ENCODE data around the gene SEMA5B.

Gene SEMA5B

DNA sequence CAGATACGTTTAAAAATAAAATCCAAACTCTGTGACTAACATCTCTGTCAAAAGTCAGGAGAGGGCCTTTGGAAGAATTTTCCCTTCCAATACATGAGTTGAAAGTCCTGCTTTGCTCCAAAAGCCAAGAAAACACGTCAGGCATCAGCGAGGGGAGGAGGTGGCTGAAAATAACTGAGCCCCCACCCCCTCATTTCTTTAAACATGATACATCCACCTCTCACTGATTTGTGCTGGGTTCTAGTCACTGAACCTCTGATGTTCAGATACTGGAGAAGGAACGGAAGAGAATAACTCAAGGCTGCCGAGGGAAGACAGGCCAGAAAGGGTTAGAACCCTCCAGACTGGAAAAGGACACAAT lies 9.4 kb upstream of the SEMA5B start:
- no peaks in the 10 kb centered on the region for H3K36me3 ChIP-seq (replicated peaks in 1 of 2; ENCODE audit: control insufficient read depth in 2 of 2, insufficient read depth in 2 of 2, low read length in 2 of 2)
- H2AK5ac ChIP-seq (ENCODE audit: low read depth, low read length), result no peak overlapping the region
- H2BK12ac ChIP-seq (ENCODE audit: low read length), result no peak overlapping the region
- H3K27ac ChIP-seq (replicated peaks; ENCODE audit: low read length), result no peak overlapping the region
- H4K8ac ChIP-seq (ENCODE audit: low read depth, low read length), result no peak overlapping the region
- peaks cover 0 to 3% of the 10 kb centered on the region in 2 donors for H3K4me1 ChIP-seq (ENCODE audit: control insufficient read depth in 2 of 2, insufficient read depth in 1 of 2, low read depth in 1 of 2, low read length in 2 of 2)
- H3K4me3 ChIP-seq (ENCODE audit: low read length in 2 of 2), result no peak overlapping the region
- H2BK120ac ChIP-seq (ENCODE audit: low read depth, low read length), result no peak overlapping the region
- WGBS, 2 donors (ENCODE audit: extremely low coverage in 2 of 2, insufficient read length in 2 of 2, insufficient replicate concordance in 1 of 2), result no CpG with 5 or more reads among the region's 5 CpGs
- no peak overlapping the region for H3K18ac ChIP-seq (ENCODE audit: low read length)
- H3K14ac ChIP-seq (ENCODE audit: low read length), result no peak overlapping the region
- no peak overlapping the region for H3K23ac ChIP-seq (ENCODE audit: low read depth, low read length, poor library complexity)
- H3K4ac ChIP-seq (ENCODE audit: low read length), result no peak overlapping the region
- H2BK15ac ChIP-seq (ENCODE audit: low read length), result no peak overlapping the region
- H3K9ac ChIP-seq (ENCODE audit: low read depth, low read length, poor library complexity), result no peak overlapping the region
- no peak overlapping the region for H4K91ac ChIP-seq (ENCODE audit: low read depth, low read length, poor library complexity)
- H3K9me3 ChIP-seq (replicated peaks in 1 of 2; ENCODE audit: control insufficient read depth in 2 of 2, insufficient read depth in 1 of 2, low read depth in 1 of 2, low read length in 2 of 2), result no peaks in the 10 kb centered on the region
- no peak for DNase-seq (ENCODE audit: low spot score)
- no peak overlapping the region for H3K4me2 ChIP-seq (ENCODE audit: insufficient read depth, low read length, poor library complexity, severe bottlenecking)
- no peak overlapping the region for H2BK5ac ChIP-seq (ENCODE audit: low read length)
- no peaks in the 10 kb centered on the region for H3K27me3 ChIP-seq (ENCODE audit: control insufficient read depth in 3 of 3, insufficient read depth in 3 of 3, low read depth in 1 of 3, low read length in 3 of 3)
- H2AFZ ChIP-seq (ENCODE audit: low read length), result no peak overlapping the region
- H3K79me1 ChIP-seq (ENCODE audit: low read depth, low read length), result no peaks in the 10 kb centered on the region

DNA sequence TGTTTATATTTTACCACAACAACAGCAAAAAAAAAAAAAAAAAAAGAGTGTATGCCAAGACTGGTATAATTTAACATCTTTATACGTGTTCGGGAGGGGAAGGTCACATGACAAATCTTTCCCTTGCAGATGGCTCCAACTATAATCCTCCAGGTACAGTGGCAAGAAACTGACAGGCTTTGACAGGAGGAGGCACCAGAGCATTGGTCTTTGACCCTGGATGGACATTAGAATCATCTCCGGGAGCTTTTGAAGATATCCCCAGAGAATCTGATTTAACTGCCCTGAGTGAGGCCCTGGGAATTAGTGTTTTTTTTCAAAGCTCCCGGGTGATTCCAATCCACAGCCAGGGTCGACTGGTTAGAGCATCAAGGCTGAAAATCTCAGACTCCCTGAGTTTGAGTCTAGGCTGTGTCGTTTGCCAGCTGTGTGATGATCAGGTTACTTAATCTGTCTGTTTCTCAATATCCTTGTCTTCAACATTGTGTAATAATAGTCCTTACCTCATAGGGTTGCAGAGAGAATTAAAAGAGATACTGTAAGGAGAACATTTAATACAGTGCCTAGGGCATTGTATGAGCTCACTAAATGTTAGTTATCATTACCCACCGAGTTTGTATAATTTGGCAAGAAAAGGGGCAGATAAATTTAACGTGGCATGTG lies 8.9 kb upstream of the SEMA5B start:
- Histone ChIP-seq H2AFZ (ENCODE audit: low read length) (no peak overlapping the region), H2BK15ac (ENCODE audit: low read length) (no peak overlapping the region), H3K9me3 (replicated peaks in 1 of 2; ENCODE audit: control insufficient read depth in 2 of 2, insufficient read depth in 1 of 2, low read depth in 1 of 2, low read length in 2 of 2) (no peaks in the 10 kb centered on the region), H3K27me3 (ENCODE audit: control insufficient read depth in 3 of 3, insufficient read depth in 3 of 3, low read depth in 1 of 3, low read length in 3 of 3) (no peaks in the 10 kb centered on the region), H4K8ac (ENCODE audit: low read depth, low read length) (no peak overlapping the region), H3K4me3 (ENCODE audit: low read length in 2 of 2) (no peak overlapping the region), H2BK5ac (ENCODE audit: low read length) (no peak overlapping the region), H3K23ac (ENCODE audit: low read depth, low read length, poor library complexity) (no peak overlapping the region), H3K14ac (ENCODE audit: low read length) (no peak overlapping the region), H2BK12ac (ENCODE audit: low read length) (no peak overlapping the region), H3K4me1 (ENCODE audit: control insufficient read depth in 2 of 2, insufficient read depth in 1 of 2, low read depth in 1 of 2, low read length in 2 of 2) (peaks cover 0 to 5% of the 10 kb centered on the region in 2 donors), H3K27ac (replicated peaks; ENCODE audit: low read length) (no peak overlapping the region), H3K4me2 (ENCODE audit: insufficient read depth, low read length, poor library complexity, severe bottlenecking) (no peak overlapping the region), H2BK120ac (ENCODE audit: low read depth, low read length) (no peak overlapping the region), H3K4ac (ENCODE audit: low read length) (no peak overlapping the region), H3K36me3 (replicated peaks in 1 of 2; ENCODE audit: control insufficient read depth in 2 of 2, insufficient read depth in 2 of 2, low read length in 2 of 2) (no peaks in the 10 kb centered on the region), H3K9ac (ENCODE audit: low read depth, low read length, poor library complexity) (no peak overlapping the region), H4K91ac (ENCODE audit: low read depth, low read length, poor library complexity) (no peak overlapping the region), H3K18ac (ENCODE audit: low read length) (no peak overlapping the region), H3K79me1 (ENCODE audit: low read depth, low read length) (no peaks in the 10 kb centered on the region), H2AK5ac (ENCODE audit: low read depth, low read length) (no peak overlapping the region)
- no CpG with 5 or more reads among the region's 8 CpGs for WGBS, 2 donors (ENCODE audit: extremely low coverage in 2 of 2, insufficient read length in 2 of 2, insufficient replicate concordance in 1 of 2)
- no peak for DNase-seq (ENCODE audit: low spot score)

DNA sequence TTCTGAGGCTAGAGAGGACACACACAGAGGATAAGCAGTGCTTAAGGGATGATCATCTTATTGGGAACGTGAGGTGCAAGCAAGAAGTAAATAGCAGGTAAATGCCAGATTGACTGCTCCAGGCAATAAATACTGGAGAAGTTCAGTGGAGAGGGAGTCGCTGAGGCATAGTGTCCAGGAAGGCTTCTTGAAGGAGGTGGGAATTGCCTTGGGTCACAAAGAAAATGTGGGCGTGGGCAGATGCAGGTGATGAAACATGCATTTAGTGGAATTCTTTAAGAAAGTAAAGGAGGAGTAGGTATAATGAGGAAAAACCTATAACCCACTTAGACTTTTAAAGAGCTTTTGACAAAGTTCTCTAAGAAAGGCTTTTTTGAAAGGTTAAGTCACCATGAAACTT lies 7.4 kb upstream of the SEMA5B start:
- no peak overlapping the region for H3K4me3 ChIP-seq (ENCODE audit: low read length in 2 of 2)
- no peak overlapping the region for H2BK12ac ChIP-seq (ENCODE audit: low read length)
- H2AFZ ChIP-seq (ENCODE audit: low read length), result no peak overlapping the region
- H2BK120ac ChIP-seq (ENCODE audit: low read depth, low read length), result no peak overlapping the region
- H3K18ac ChIP-seq (ENCODE audit: low read length), result no peak overlapping the region
- H3K9me3 ChIP-seq (replicated peaks in 1 of 2; ENCODE audit: control insufficient read depth in 2 of 2, insufficient read depth in 1 of 2, low read depth in 1 of 2, low read length in 2 of 2), result no peaks in the 10 kb centered on the region
- no peak overlapping the region for H4K91ac ChIP-seq (ENCODE audit: low read depth, low read length, poor library complexity)
- H3K4ac ChIP-seq (ENCODE audit: low read length), result no peak overlapping the region
- H3K23ac ChIP-seq (ENCODE audit: low read depth, low read length, poor library complexity), result no peak overlapping the region
- H3K36me3 ChIP-seq (replicated peaks in 1 of 2; ENCODE audit: control insufficient read depth in 2 of 2, insufficient read depth in 2 of 2, low read length in 2 of 2), result no peaks in the 10 kb centered on the region
- no peak for DNase-seq (ENCODE audit: low spot score)
- H3K27ac ChIP-seq (replicated peaks; ENCODE audit: low read length), result no peak overlapping the region
- no peaks in the 10 kb centered on the region for H3K79me1 ChIP-seq (ENCODE audit: low read depth, low read length)
- H2AK5ac ChIP-seq (ENCODE audit: low read depth, low read length), result no peak overlapping the region
- no peak overlapping the region for H2BK15ac ChIP-seq (ENCODE audit: low read length)
- H3K14ac ChIP-seq (ENCODE audit: low read length), result no peak overlapping the region
- no peaks in the 10 kb centered on the region for H3K27me3 ChIP-seq (ENCODE audit: control insufficient read depth in 3 of 3, insufficient read depth in 3 of 3, low read depth in 1 of 3, low read length in 3 of 3)
- no peak overlapping the region for H3K4me2 ChIP-seq (ENCODE audit: insufficient read depth, low read length, poor library complexity, severe bottlenecking)
- H3K4me1 ChIP-seq (ENCODE audit: control insufficient read depth in 2 of 2, insufficient read depth in 1 of 2, low read depth in 1 of 2, low read length in 2 of 2), result peaks cover 6 to 16% of the 10 kb centered on the region in 2 donors
- no peak overlapping the region for H4K8ac ChIP-seq (ENCODE audit: low read depth, low read length)
- WGBS, 2 donors (ENCODE audit: extremely low coverage in 2 of 2, insufficient read length in 2 of 2, insufficient replicate concordance in 1 of 2), result no CpG with 5 or more reads among the region's 3 CpGs
- no peak overlapping the region for H3K9ac ChIP-seq (ENCODE audit: low read depth, low read length, poor library complexity)
- H2BK5ac ChIP-seq (ENCODE audit: low read length), result no peak overlapping the region

GRCh38 chr3:123034120-123034519 lies 6.6 kb upstream of the SEMA5B start:
- H2AFZ ChIP-seq (ENCODE audit: low read length), result no peak overlapping the region
- H3K4me2 ChIP-seq (ENCODE audit: insufficient read depth, low read length, poor library complexity, severe bottlenecking), result no peak overlapping the region
- no peak overlapping the region for H2BK12ac ChIP-seq (ENCODE audit: low read length)
- H2BK5ac ChIP-seq (ENCODE audit: low read length), result no peak overlapping the region
- no CpG with 5 or more reads among the region's 5 CpGs for WGBS, 2 donors (ENCODE audit: extremely low coverage in 2 of 2, insufficient read length in 2 of 2, insufficient replicate concordance in 1 of 2)
- no peak overlapping the region for H2BK15ac ChIP-seq (ENCODE audit: low read length)
- H2BK120ac ChIP-seq (ENCODE audit: low read depth, low read length), result no peak overlapping the region
- no peak overlapping the region for H3K9ac ChIP-seq (ENCODE audit: low read depth, low read length, poor library complexity)
- no peak for DNase-seq (ENCODE audit: low spot score)
- H2AK5ac ChIP-seq (ENCODE audit: low read depth, low read length), result no peak overlapping the region
- H3K36me3 ChIP-seq (replicated peaks in 1 of 2; ENCODE audit: control insufficient read depth in 2 of 2, insufficient read depth in 2 of 2, low read length in 2 of 2), result no peaks in the 10 kb centered on the region
- H3K4ac ChIP-seq (ENCODE audit: low read length), result no peak overlapping the region
- H3K27me3 ChIP-seq (ENCODE audit: control insufficient read depth in 3 of 3, insufficient read depth in 3 of 3, low read depth in 1 of 3, low read length in 3 of 3), result no peaks in the 10 kb centered on the region
- H4K91ac ChIP-seq (ENCODE audit: low read depth, low read length, poor library complexity), result no peak overlapping the region
- H3K79me1 ChIP-seq (ENCODE audit: low read depth, low read length), result no peaks in the 10 kb centered on the region
- no peak overlapping the region for H3K14ac ChIP-seq (ENCODE audit: low read length)
- no peak overlapping the region for H3K23ac ChIP-seq (ENCODE audit: low read depth, low read length, poor library complexity)
- H3K18ac ChIP-seq (ENCODE audit: low read length), result no peak overlapping the region
- H3K4me1 ChIP-seq (ENCODE audit: control insufficient read depth in 2 of 2, insufficient read depth in 1 of 2, low read depth in 1 of 2, low read length in 2 of 2), result peaks cover 12 to 24% of the 10 kb centered on the region in 2 donors
- H3K27ac ChIP-seq (replicated peaks; ENCODE audit: low read length), result no peak overlapping the region
- no peak overlapping the region for H3K4me3 ChIP-seq (ENCODE audit: low read length in 2 of 2)
- no peak overlapping the region for H4K8ac ChIP-seq (ENCODE audit: low read depth, low read length)
- H3K9me3 ChIP-seq (replicated peaks in 1 of 2; ENCODE audit: control insufficient read depth in 2 of 2, insufficient read depth in 1 of 2, low read depth in 1 of 2, low read length in 2 of 2), result no peaks in the 10 kb centered on the region

All from neuronal stem cell (in vitro differentiated cells).